Colonic mucosa (tissue), 4 donors: ENCODE measurements around the gene HDLBP. TPM values are rescaled to one million over a fixed set of nuclear protein-coding genes. Genes with fewer than 3 reads are reported as not detected.

Experiments used
- DNase-seq: peaks from one replicate; pipeline ENCODE4 v3.0.0-alpha.2; 2020
- H3K27ac ChIP-seq: fragments of 200-600 bp; one replicate; pipeline ENCODE4 v1.8.0; 2021
- H3K27me3 ChIP-seq: fragments of 200-600 bp; one replicate; pipeline ENCODE4 v1.8.0; 2021
- H3K36me3 ChIP-seq: fragments of 200-600 bp; one replicate; pipeline ENCODE4 v1.8.0; 2021
- H3K4me1 ChIP-seq: fragments of 200-600 bp; one replicate; pipeline ENCODE4 v1.8.0; 2021; ENCODE audit warnings: mild to moderate bottlenecking
- H3K4me3 ChIP-seq: fragments of 200-600 bp; one replicate; pipeline ENCODE4 v1.8.0; 2021
- H3K9ac ChIP-seq, 2 donors: one replicate each; pipeline ENCODE4 v1.7.0; 2013; ENCODE audit warnings: control low read depth in 2 of 2, low read depth in 2 of 2, low read length in 2 of 2
- H3K9me3 ChIP-seq: fragments of 200-600 bp; one replicate; pipeline ENCODE4 v1.8.0; 2021
- CTCF ChIP-seq: fragments of 200-600 bp; IDR thresholded peaks from one replicate; pipeline ENCODE4 v1.8.0; 2022; ENCODE audit warnings: antibody characterized with exemption, mild to moderate bottlenecking
- intact Hi-C: fragments of 100-400 bp; cut with DNase I; formaldehyde crosslinking; loops from one replicate; pipeline ENCODE4 v1.14.1; 2022
- total RNA-seq, 2 donors: library from RNA; stranded (reverse); fragmentation: NEBNext Ultra II Directional in 1 of 2; extraction: Animal tissue kit (Norgen Biotek cat#: 25700) in 1 of 2; gene quantifications; one replicate each; pipeline ENCODE4 v1.2.1, GENCODE V29; 2021
- donor health status: healthy.
- donor health status: DM: no; HTN: no; CAD: no.
- donor health status: DM: no; HTN: no; CAD: no.

The HDLBP gene
- total RNA-seq, 2 donors from 2014 or later = 483 to 625 TPM

GRCh38 chr2:241225545-241225944 is 89.9 kb downstream of the HDLBP start:
- Histone ChIP-seq H3K4me1 (no peaks in the 10 kb centered on the region), H3K27me3 (no peaks in the 10 kb centered on the region), H3K27ac (no peak overlapping the region), H3K9me3 (no peaks in the 10 kb centered on the region), H3K4me3 (no peak overlapping the region), H3K36me3 (peaks cover 15% of the 10 kb centered on the region), H3K9ac (no peak overlapping the region)
- DNase-seq = no peak
- TF ChIP-seq CTCF = no peak
- intact Hi-C loops = no loop called here

- intact Hi-C loops = no loop called here
- Histone ChIP-seq H3K36me3 (peaks cover 9% of the 10 kb centered on the region), H3K27me3 (no peaks in the 10 kb centered on the region), H3K9me3 (no peaks in the 10 kb centered on the region), H3K4me1 (no peaks in the 10 kb centered on the region), H3K4me3 (no peak overlapping the region), H3K9ac (no peak overlapping the region), H3K27ac (no peak overlapping the region)
- no peak for TF ChIP-seq CTCF
- DNase-seq = no peak
Measured at GRCh38 chr2:241224851-241225438, 90.5 kb downstream of the HDLBP start.

GRCh38 chr2:241224018-241224850 is 91.2 kb downstream of the HDLBP start:
- intact Hi-C loops = no loop called here
- H3K27ac ChIP-seq = no peak overlapping the region
- no peak overlapping the region for H3K4me3 ChIP-seq
- H3K9me3 ChIP-seq = no peaks in the 10 kb centered on the region
- H3K4me1 ChIP-seq = no peaks in the 10 kb centered on the region
- no peak for DNase-seq
- H3K9ac ChIP-seq = no peak overlapping the region
- peaks cover 1% of the 10 kb centered on the region for H3K36me3 ChIP-seq
- no peak for TF ChIP-seq CTCF
- H3K27me3 ChIP-seq = no peaks in the 10 kb centered on the region

GRCh38 chr2:241223211-241224017 is 92.1 kb downstream of the HDLBP start:
- no peak overlapping the region for H3K27ac ChIP-seq
- H3K9me3 ChIP-seq = no peaks in the 10 kb centered on the region
- TF ChIP-seq CTCF = no peak
- H3K9ac ChIP-seq = no peak overlapping the region
- no peaks in the 10 kb centered on the region for H3K27me3 ChIP-seq
- DNase-seq = no peak
- intact Hi-C loops = no loop called here
- H3K4me1 ChIP-seq = no peaks in the 10 kb centered on the region
- H3K4me3 ChIP-seq = no peak overlapping the region
- no peaks in the 10 kb centered on the region for H3K36me3 ChIP-seq

- Histone ChIP-seq H3K9ac (no peak overlapping the region), H3K9me3 (no peaks in the 10 kb centered on the region), H3K27me3 (no peaks in the 10 kb centered on the region), H3K4me3 (no peak overlapping the region), H3K4me1 (no peaks in the 10 kb centered on the region), H3K36me3 (no peaks in the 10 kb centered on the region), H3K27ac (no peak overlapping the region)
- intact Hi-C loops = no loop called here
- DNase-seq = no peak
- TF ChIP-seq CTCF = no peak
Measured at GRCh38 chr2:241219856-241220356, 95.6 kb downstream of the HDLBP start.
